IPS-20b (cell line): ENCODE results near the gene C9orf78.

Source experiments
- H3K27ac ChIP-seq: one replicate; pipeline ENCODE4 v1.5.1; 2013; ENCODE audit warnings: low read length
- H3K27me3 ChIP-seq: 2 replicates; pipeline ENCODE4 v1.6.1; 2013; ENCODE audit warnings: mild to moderate bottlenecking, low read length, inconsistent platforms; ENCODE audit not compliant: insufficient read depth
- H3K36me3 ChIP-seq: 2 replicates; pipeline ENCODE4 v1.6.1; 2013; ENCODE audit warnings: low read depth, mild to moderate bottlenecking, inconsistent platforms, low read length, moderate library complexity; ENCODE audit not compliant: insufficient read depth
- H3K4me1 ChIP-seq: 2 replicates; pipeline ENCODE4 v1.6.1; 2013; ENCODE audit warnings: mild to moderate bottlenecking, control low read depth, inconsistent platforms, low read length, moderate library complexity; ENCODE audit not compliant: insufficient read depth
- H3K4me3 ChIP-seq: 2 replicates; pipeline ENCODE4 v1.5.1; 2013; ENCODE audit warnings: mild to moderate bottlenecking, low read length, inconsistent platforms
- H3K9ac ChIP-seq: 2 replicates; pipeline ENCODE4 v1.6.1; 2013; ENCODE audit warnings: low read depth, mild to moderate bottlenecking, inconsistent platforms, low read length, moderate library complexity
- H3K9me3 ChIP-seq: 2 replicates; pipeline ENCODE4 v1.6.1; 2013; ENCODE audit warnings: mild to moderate bottlenecking, low read depth, low read length, inconsistent platforms; ENCODE audit not compliant: insufficient read depth

Gene C9orf78

DNA sequence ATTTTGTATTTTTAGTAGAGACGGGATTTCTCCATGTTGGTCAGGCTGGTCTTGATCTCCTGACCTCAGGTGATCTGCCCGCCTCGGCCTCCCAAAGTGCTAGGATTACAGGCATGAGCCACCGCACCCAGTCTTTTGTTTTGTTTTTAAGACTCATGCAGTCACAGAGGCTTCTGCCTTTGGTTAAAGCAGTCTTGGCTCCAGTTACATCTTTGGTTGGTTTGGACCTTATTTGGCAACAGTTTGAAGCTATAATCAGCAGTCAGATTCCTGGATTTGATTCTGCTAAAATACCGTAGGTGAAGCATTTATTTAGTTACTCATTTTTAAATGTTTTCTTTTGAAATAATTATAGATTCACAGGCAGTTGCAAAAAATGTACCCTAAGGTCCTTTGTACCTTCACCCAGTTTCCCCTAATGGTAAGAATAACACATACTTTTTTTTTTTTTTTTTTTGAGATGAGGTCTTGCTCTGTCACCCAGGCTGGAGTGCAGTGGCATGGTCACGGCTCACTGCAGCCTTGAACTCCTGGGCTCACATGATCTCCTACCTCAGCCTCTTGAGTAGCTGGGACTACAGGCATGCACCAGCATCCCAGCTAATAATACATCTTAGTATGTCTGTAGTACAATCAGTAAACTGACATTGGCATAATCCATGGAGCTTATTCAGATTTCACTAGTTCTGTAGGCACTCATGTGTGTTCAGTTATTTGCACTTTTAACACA is 15.9 kb upstream of the C9orf78 start:
- H3K27ac ChIP-seq = no peak overlapping the region

DNA sequence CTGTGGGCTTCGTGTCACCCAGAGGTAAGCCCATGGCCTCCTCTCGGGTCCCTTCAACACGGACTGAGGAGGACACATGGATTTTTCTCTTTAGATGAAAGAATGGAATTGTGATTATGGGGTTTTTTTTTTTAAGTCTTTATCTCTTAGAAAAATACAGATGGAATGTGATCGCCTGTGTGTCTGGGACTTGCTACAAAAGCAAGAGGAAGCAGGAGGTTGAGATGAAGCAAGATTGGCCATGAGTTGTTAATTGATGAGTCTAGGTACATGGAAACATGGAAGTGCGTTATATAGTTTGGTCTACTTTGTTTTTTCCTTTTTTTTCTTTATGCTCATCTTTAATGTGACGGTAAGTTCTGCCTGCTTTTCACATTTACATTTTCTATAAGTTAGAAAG is 14.8 kb upstream of the C9orf78 start:
- H3K27ac ChIP-seq = no peak overlapping the region
- no peak overlapping the region for H3K9ac ChIP-seq
- H3K4me1 ChIP-seq = no peaks in the 10 kb centered on the region
- no peaks in the 10 kb centered on the region for H3K9me3 ChIP-seq
- no peaks in the 10 kb centered on the region for H3K27me3 ChIP-seq
- H3K36me3 ChIP-seq = peaks cover 22% of the 10 kb centered on the region
- no peak overlapping the region for H3K4me3 ChIP-seq

More for the DNA sequence above, 15.9 kb upstream of the C9orf78 start:
- Histone ChIP-seq H3K27me3 (no peaks in the 10 kb centered on the region), H3K36me3 (peaks cover 22% of the 10 kb centered on the region), H3K4me1 (no peaks in the 10 kb centered on the region), H3K9me3 (no peaks in the 10 kb centered on the region), H3K4me3 (no peak overlapping the region), H3K9ac (no peak overlapping the region)

DNA sequence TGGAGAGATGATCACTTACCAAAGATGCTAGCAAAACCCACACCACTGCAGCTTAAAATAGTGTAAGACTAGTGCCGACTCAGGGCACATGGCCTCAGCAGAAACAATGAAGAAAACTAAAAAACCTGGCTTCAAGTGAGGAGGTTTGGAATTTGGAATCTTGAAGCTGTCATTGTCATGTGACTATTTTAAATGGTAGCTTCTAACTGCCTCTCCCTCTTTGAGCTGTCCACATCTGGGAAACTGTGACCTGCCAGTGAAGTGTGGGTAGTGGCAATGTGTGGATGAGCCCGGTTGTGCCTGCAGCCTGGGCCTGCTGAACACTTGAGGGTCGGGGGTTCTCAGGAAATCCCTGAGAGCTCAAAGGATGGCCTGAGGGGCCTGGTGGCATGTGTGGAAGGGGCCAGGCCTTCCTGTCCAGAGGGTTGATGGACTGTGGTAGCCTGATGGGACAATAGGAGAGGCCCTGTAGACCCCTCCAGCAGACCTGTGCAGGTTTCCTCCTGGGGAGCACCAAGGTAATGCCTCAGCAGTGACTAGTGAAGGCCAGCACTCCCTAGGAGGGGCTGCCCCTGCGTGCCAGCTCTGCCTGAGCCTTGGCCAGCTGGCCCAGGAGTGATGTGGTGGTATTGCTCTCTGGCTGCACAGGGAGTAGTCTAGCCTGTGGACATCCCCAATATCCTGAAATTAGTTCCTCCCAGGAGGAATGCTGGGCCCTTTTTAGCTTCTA is 13.8 kb upstream of the C9orf78 start:
- Histone ChIP-seq H3K27me3 (no peaks in the 10 kb centered on the region), H3K4me1 (no peaks in the 10 kb centered on the region), H3K9ac (no peak overlapping the region), H3K4me3 (no peak overlapping the region), H3K36me3 (peaks cover 16% of the 10 kb centered on the region), H3K27ac (no peak overlapping the region), H3K9me3 (no peaks in the 10 kb centered on the region)

DNA sequence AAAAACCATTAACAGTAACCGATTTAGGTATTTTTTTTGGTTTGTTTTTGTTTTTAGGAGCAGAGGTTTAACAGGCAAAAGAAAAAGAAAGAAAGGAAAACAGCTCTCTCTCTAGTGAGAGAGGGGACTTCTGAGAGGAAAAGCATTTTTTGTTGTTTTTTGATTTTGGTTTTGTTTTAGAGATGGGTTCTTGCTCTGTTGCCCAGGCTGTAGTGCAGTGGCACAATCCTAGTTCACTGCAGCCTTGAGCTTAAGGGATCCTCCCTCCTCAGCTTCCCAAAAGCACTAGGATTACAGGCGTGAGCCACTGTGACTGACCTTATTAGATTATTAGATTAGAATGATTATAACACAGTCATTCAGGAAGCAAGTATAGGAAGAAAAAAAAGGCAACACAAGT is 10.3 kb upstream of the C9orf78 start:
- H3K9me3 ChIP-seq = no peaks in the 10 kb centered on the region
- no peak overlapping the region for H3K9ac ChIP-seq
- H3K27me3 ChIP-seq = no peaks in the 10 kb centered on the region
- H3K27ac ChIP-seq = no peak overlapping the region
- no peaks in the 10 kb centered on the region for H3K4me1 ChIP-seq
- no peaks in the 10 kb centered on the region for H3K36me3 ChIP-seq
- no peak overlapping the region for H3K4me3 ChIP-seq

DNA sequence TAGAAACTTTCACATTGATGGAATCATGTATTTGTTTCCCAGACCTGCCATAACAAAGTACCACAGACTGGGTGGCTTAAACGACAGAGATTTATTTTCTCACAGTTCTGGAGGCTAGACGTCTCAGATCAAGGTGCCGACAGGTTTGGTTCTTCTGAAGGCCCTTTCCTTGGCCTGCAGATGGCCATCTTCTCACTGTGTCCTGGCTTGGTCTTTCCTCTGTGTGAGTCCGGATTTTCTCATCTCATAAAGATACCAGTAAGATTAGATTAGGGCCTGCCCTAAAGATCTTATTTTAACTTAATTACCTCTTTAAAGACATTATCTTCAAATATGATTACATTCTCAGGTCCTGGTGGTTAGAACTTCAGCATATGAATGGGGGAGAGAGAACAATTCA is 6.0 kb upstream of the C9orf78 start:
- H3K9me3 ChIP-seq = no peaks in the 10 kb centered on the region
- H3K4me3 ChIP-seq = no peak overlapping the region
- no peaks in the 10 kb centered on the region for H3K36me3 ChIP-seq
- H3K27me3 ChIP-seq = no peaks in the 10 kb centered on the region
- H3K27ac ChIP-seq = no peak overlapping the region
- H3K4me1 ChIP-seq = peaks cover 10% of the 10 kb centered on the region; the same call in 1 of the 2 replicates
- H3K9ac ChIP-seq = no peak overlapping the region

DNA sequence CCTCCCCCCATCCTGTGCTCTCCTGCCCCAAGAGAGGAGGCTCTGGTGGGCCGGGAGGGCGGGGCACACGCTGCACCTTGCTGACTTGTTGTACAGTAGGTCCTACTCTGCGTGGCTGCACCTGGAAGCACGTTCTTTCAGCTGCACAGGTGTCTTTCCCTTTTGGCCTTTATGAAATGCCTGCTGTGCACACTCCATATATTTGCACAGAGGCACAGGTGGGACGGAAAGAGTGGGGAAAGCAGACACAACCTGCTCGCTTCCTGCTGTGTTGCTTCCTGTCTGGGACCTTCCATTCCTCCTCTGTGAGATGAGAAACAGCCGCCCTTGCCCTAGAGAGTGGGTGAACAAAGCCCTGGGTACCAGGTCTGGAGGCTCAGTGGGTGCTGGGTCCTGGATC is 5.0 kb upstream of the C9orf78 start:
- Histone ChIP-seq H3K27ac (no peak overlapping the region), H3K9ac (no peak overlapping the region)

DNA sequence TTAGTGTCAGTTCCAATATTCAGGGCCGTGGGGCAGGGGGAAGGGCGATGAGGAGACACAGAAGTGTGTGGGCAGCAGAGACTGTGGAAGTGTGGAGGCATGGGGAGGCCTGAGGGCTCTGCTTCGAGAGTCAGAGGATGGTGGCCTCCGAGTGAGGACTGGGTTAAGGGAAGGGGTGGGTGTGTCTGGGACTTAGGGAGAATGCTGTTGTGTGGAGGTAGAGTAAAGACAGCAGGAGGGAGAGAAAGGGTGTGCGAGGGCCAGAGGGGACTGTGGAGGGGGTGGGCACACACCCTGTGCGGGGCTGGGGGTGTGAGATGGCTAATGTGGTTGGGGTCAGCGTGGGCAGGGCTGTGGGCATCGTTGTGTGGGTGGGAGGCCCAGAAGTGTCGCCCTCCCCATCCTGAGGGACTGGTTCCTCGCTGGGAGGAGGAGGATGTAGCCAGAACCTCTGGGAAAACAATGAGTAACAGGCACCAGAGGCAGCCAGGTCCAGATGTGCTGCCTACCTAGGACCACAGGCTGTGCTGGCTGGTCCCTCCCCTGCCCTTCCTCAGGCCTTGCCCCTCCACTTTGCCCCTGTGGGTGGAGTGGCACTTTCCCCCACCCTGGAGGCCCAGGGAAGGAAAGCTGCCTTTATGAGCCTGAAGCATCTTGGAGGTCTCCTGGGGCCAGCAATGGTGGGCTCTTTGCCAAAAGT is 4.4 kb upstream of the C9orf78 start:
- H3K9me3 ChIP-seq = no peaks in the 10 kb centered on the region
- H3K9ac ChIP-seq = no peak overlapping the region
- peaks cover 11% of the 10 kb centered on the region; the same call in 1 of the 2 replicates for H3K4me1 ChIP-seq
- no peaks in the 10 kb centered on the region for H3K36me3 ChIP-seq
- no peak overlapping the region for H3K4me3 ChIP-seq
- no peaks in the 10 kb centered on the region for H3K27me3 ChIP-seq
- H3K27ac ChIP-seq = no peak overlapping the region

More for the DNA sequence above, 5.0 kb upstream of the C9orf78 start:
- Histone ChIP-seq H3K9me3 (no peaks in the 10 kb centered on the region), H3K4me1 (peaks cover 11% of the 10 kb centered on the region; the same call in 1 of the 2 replicates), H3K36me3 (no peaks in the 10 kb centered on the region), H3K27me3 (no peaks in the 10 kb centered on the region), H3K4me3 (no peak overlapping the region)

DNA sequence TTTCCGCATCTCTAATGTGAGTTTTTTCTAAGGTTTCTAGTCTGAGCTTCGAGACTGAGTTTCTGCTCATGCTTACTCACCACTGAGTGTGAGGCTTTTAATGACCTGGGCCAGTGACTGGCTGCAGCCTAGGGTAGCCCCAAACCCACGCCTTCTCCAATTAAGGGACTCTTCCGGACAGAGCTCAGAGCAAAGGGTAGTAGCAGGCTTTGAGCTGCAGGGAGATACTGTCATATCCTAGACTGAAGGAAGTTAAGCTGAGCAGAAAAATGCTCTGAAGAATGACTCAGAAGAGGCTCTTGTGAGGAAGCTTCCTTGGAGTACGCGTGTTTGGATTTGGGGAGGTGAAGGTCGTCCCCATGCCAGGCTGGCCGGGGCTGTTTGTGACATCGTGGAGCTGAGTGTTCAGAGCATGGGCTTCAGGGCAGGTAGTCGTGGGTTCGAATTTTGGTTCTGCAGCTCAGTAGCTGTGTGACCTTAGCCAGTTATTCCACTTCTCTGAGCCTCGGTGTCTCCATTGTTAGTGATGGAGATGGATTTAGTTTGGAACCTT is 3.7 kb upstream of the C9orf78 start:
- peaks cover 17% of the 10 kb centered on the region; the same call in 1 of the 2 replicates for H3K4me1 ChIP-seq
- H3K9me3 ChIP-seq = no peaks in the 10 kb centered on the region
- H3K27me3 ChIP-seq = no peaks in the 10 kb centered on the region
- no peak overlapping the region for H3K9ac ChIP-seq
- no peak overlapping the region for H3K4me3 ChIP-seq
- no peaks in the 10 kb centered on the region for H3K36me3 ChIP-seq
- H3K27ac ChIP-seq = no peak overlapping the region

DNA sequence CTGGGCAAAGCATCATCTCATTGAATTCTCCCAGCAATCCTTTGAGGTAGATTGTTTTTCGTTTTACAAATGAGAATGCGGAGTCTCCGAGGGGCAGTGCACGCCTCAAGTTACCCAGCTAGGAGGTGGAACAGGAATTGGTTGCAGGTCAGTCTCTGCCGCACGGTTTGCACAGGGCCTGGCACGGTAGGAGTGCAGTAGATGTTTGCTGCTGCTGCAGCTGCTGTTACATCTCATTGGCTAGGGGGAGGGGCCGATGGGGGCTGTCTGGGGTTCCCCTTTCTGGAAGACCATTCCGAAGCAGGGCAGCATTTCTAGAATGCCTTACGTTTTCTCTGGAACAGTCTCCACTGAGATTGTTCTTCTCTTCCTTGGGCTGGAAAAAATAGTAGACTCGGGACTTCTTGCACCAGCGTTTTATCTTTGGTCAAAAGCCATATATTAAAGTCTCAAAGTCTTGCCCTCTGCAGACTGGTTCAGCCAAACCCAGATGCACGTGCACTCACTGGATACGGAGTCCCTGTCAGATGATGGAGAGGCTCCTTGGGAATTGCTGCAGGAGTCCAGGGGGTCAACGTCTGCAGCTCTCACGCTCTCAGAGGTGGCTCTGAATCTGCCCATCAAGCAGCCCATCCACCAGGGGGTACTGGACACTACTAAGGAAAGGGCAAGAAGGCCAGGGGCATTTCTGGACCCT is 1.4 kb upstream of the C9orf78 start:
- H3K9ac ChIP-seq = peak overlapping the region; percentile 74; the same call in 1 of the 2 replicates
- no peaks in the 10 kb centered on the region for H3K27me3 ChIP-seq
- no peak overlapping the region for H3K27ac ChIP-seq
- no peaks in the 10 kb centered on the region for H3K9me3 ChIP-seq
- peaks cover 18% of the 10 kb centered on the region for H3K36me3 ChIP-seq
- H3K4me3 ChIP-seq = peak overlapping the region; percentile 88
- H3K4me1 ChIP-seq = peaks cover 17% of the 10 kb centered on the region; the same call in 1 of the 2 replicates

DNA sequence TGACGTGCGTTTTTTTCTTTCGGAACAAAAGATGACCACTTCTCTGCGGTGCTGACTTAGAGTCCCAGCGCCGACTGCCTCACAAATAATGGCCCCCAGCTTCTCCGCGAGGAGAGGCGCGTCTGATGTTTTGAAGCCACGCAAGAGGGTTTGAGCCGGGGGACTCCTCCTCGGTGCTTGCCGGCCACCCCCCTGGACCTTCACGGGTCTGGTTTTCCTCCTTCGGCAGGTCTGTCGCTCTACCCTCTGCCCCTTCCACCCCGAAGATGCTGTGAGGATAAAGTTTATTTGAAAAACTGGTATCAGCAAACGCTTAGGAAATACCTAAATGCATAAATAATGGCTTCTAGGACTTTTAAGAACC is 767 bp upstream of the C9orf78 start:
- Histone ChIP-seq H3K4me1 (peaks cover 17% of the 10 kb centered on the region; the same call in 1 of the 2 replicates), H3K9me3 (no peaks in the 10 kb centered on the region), H3K27ac (no peak overlapping the region), H3K36me3 (peaks cover 24% of the 10 kb centered on the region), H3K4me3 (peak overlapping the region; percentile 88), H3K9ac (peak overlapping the region; percentile 74; the same call in 1 of the 2 replicates), H3K27me3 (no peaks in the 10 kb centered on the region)
